HEK293 (cell line): ENCODE results near the gene OSCAR.

Experiments
- CTCF ChIA-PET: fragments of 350-600 bp; formaldehyde crosslinking; extraction: SDS; loops from one replicate; lab custom pipeline; 2021; ENCODE audit warnings: antibody characterized with exemption; lab: Yijun Ruan, JAX
- POLR2A ChIA-PET: fragments of 300-600 bp; formaldehyde crosslinking; extraction: SDS; loops from one replicate; lab custom pipeline; 2020; ENCODE audit warnings: antibody characterized with exemption, inconsistent platforms; lab: Yijun Ruan, JAX
- H3K27ac ChIP-seq: fragments of 200-500 bp; sonication (Bioruptor generic); 2 replicates; pipeline ENCODE4 v1.5.1; 2014; ENCODE audit warnings: low read depth, low read length, control low read depth, inconsistent platforms; ENCODE audit errors: extremely low read depth
- H3K36me3 ChIP-seq, 2 experiments: fragments of 200-500 bp in 1 of 2; sonication (Bioruptor generic) in 1 of 2; 1 replicate in 1 of 2; 2 replicates in 1 of 2; pipeline ENCODE4 v1.5.1; 2014 to 2017; ENCODE audit warnings: inconsistent platforms in 2 of 2, low read length in 2 of 2; ENCODE audit not compliant: control insufficient read depth in 2 of 2, insufficient read depth in 1 of 2
- H3K4me1 ChIP-seq: fragments of 200-500 bp; sonication (Bioruptor generic); 2 replicates; pipeline ENCODE4 v1.5.1; 2014; ENCODE audit warnings: mild to moderate bottlenecking, low read length, inconsistent platforms; ENCODE audit not compliant: control insufficient read depth, insufficient read depth
- H3K4me3 ChIP-seq: 2 replicates; pipeline ENCODE4 v1.5.1; 2011; ENCODE audit warnings: low read depth, mild to moderate bottlenecking, control low read depth, low read length, moderate library complexity
- H3K9me3 ChIP-seq: fragments of 200-500 bp; sonication (Bioruptor generic); 2 replicates; pipeline ENCODE4 v1.5.1; 2014; ENCODE audit warnings: low read depth, low read length, inconsistent platforms; ENCODE audit not compliant: control insufficient read depth, insufficient read depth
- EGR2 ChIP-seq: fragments of 450-650 bp; formaldehyde crosslinking; IDR thresholded peaks from 2 replicates; pipeline ENCODE4 v1.5.1; 2016; ENCODE audit warnings: low read depth, missing biosample characterization, missing genetic modification characterization
- GLIS2 ChIP-seq: fragments of 450-650 bp; formaldehyde crosslinking; IDR thresholded peaks from 2 replicates; pipeline ENCODE4 v1.5.1; 2016; ENCODE audit warnings: missing biosample characterization, missing genetic modification characterization
- KLF8 ChIP-seq: fragments of 450-650 bp; formaldehyde crosslinking; IDR thresholded peaks from 2 replicates; pipeline ENCODE4 v1.5.1; 2016; ENCODE audit warnings: missing biosample characterization, missing genetic modification characterization
- SP3 ChIP-seq: fragments of 450-650 bp; formaldehyde crosslinking; IDR thresholded peaks from 2 replicates; pipeline ENCODE4 v1.5.1; 2016; ENCODE audit warnings: missing biosample characterization, missing genetic modification characterization
- WT1 ChIP-seq: fragments of 450-650 bp; formaldehyde crosslinking; IDR thresholded peaks from 2 replicates; pipeline ENCODE4 v1.5.1; 2016; ENCODE audit warnings: missing biosample characterization, missing genetic modification characterization
- ZBTB17 ChIP-seq: fragments of 450-650 bp; formaldehyde crosslinking; IDR thresholded peaks from 2 replicates; pipeline ENCODE4 v1.5.1; 2016; ENCODE audit warnings: missing biosample characterization, missing genetic modification characterization
- ZBTB6 ChIP-seq: fragments of 450-650 bp; formaldehyde crosslinking; IDR thresholded peaks from 2 replicates; pipeline ENCODE4 v1.5.1; 2017; ENCODE audit warnings: missing biosample characterization, missing genetic modification characterization
- ZFP37 ChIP-seq: fragments of 450-650 bp; formaldehyde crosslinking; IDR thresholded peaks from 2 replicates; pipeline ENCODE4 v1.5.1; 2016; ENCODE audit warnings: missing biosample characterization, missing genetic modification characterization
- ZIC2 ChIP-seq: fragments of 450-650 bp; formaldehyde crosslinking; IDR thresholded peaks from 2 replicates; pipeline ENCODE4 v1.5.1; 2016; ENCODE audit warnings: missing biosample characterization, missing genetic modification characterization
- ZNF138 ChIP-seq: fragments of 450-650 bp; formaldehyde crosslinking; IDR thresholded peaks from 2 replicates; pipeline ENCODE4 v1.5.1; 2016; ENCODE audit warnings: missing biosample characterization, missing genetic modification characterization, borderline replicate concordance
- ZNF214 ChIP-seq: fragments of 450-650 bp; formaldehyde crosslinking; IDR thresholded peaks from 2 replicates; pipeline ENCODE4 v1.5.1; 2017; ENCODE audit warnings: missing biosample characterization, mild to moderate bottlenecking, missing genetic modification characterization, borderline replicate concordance
- ZNF248 ChIP-seq: fragments of 450-650 bp; formaldehyde crosslinking; IDR thresholded peaks from 2 replicates; pipeline ENCODE4 v1.5.1; 2017; ENCODE audit warnings: missing biosample characterization, missing genetic modification characterization
- ZNF302 ChIP-seq: fragments of 450-650 bp; formaldehyde crosslinking; IDR thresholded peaks from 2 replicates; pipeline ENCODE4 v1.5.1; 2016; ENCODE audit warnings: missing biosample characterization, missing genetic modification characterization, low read depth
- ZNF324 ChIP-seq: fragments of 450-650 bp; formaldehyde crosslinking; IDR thresholded peaks from 2 replicates; pipeline ENCODE4 v1.5.1; 2016; ENCODE audit warnings: missing biosample characterization, missing genetic modification characterization
- ZNF404 ChIP-seq: fragments of 450-650 bp; formaldehyde crosslinking; IDR thresholded peaks from 2 replicates; pipeline ENCODE4 v1.5.1; 2017; ENCODE audit warnings: missing biosample characterization, missing genetic modification characterization
- ZNF423 ChIP-seq: fragments of 450-650 bp; formaldehyde crosslinking; IDR thresholded peaks from 2 replicates; pipeline ENCODE4 v1.5.1; 2016; ENCODE audit warnings: missing biosample characterization, missing genetic modification characterization
- ZNF701 ChIP-seq: fragments of 450-650 bp; formaldehyde crosslinking; IDR thresholded peaks from 2 replicates; pipeline ENCODE4 v1.5.1; 2016; ENCODE audit warnings: missing biosample characterization, missing genetic modification characterization
- ZNF768 ChIP-seq: fragments of 450-650 bp; formaldehyde crosslinking; IDR thresholded peaks from 2 replicates; pipeline ENCODE4 v1.5.1; 2018; ENCODE audit warnings: missing biosample characterization, mild to moderate bottlenecking, missing genetic modification characterization
- ZSCAN30 ChIP-seq: fragments of 450-650 bp; IDR thresholded peaks from 2 replicates; pipeline ENCODE4 v1.5.1; 2018; ENCODE audit warnings: missing biosample characterization, mild to moderate bottlenecking, missing genetic modification characterization, moderate library complexity
- TF ChIP-seq, protein P1 (sequence below): fragments of 450-650 bp; IDR thresholded peaks from 2 replicates; pipeline ENCODE4 v1.5.1; 2018; ENCODE audit warnings: missing biosample characterization, missing genetic modification characterization
- TF ChIP-seq, protein P2 (sequence below): fragments of 450-650 bp; formaldehyde crosslinking; IDR thresholded peaks from 2 replicates; pipeline ENCODE4 v1.5.1; 2016; ENCODE audit warnings: missing biosample characterization, missing genetic modification characterization

Gene OSCAR

GRCh38 chr19:54095136-54095858, 5.3 kb downstream of the OSCAR start:
- CTCF ChIA-PET = interaction anchor here (0.5 to 1.0 kb wide), 4 partner anchors 9 to 411 kb away, joined by 3 to 4 read pairs (median 3); no protein-coding TSS in a partner anchor
- H3K4me3 ChIP-seq = peak overlapping the region; percentile 8; the same call in 1 of the 2 replicates
- no peaks in the 10 kb centered on the region for H3K9me3 ChIP-seq
- H3K36me3 ChIP-seq = no peaks in the 10 kb centered on the region
- POLR2A ChIA-PET = interaction anchor here (0.6 to 1.2 kb wide), 3 partner anchors 20 to 293 kb away, joined by 3 to 5 read pairs (median 3); partner anchors contain the start of genes CNOT3, PRPF31 and TFPT
- TF ChIP-seq SP3 (tag by site-specific recombination) = no peak
- H3K4me1 ChIP-seq = no peaks in the 10 kb centered on the region
- H3K27ac ChIP-seq = no peak overlapping the region; the same call in 1 of the 2 replicates

GRCh38 chr19:54094426-54095000, 6.1 kb downstream of the OSCAR start:
- CTCF ChIA-PET = interaction anchor here (0.7 to 0.9 kb wide), 2 partner anchors 7 to 8 kb away, joined by 3 to 4 read pairs; no protein-coding TSS in a partner anchor
- TF ChIP-seq ZBTB17 (tag by site-specific recombination) (no peak), ZNF324 (tag by site-specific recombination) (no peak), ZNF404 (no peak), KLF8 (tag by site-specific recombination) (no peak), ZNF701 (no peak), ZNF302 (no peak), ZFP37 (tag by site-specific recombination) (no peak), GLIS2 (tag by site-specific recombination) (no peak), ZSCAN30 (tag by site-specific recombination) (no peak)
- TF ChIP-seq, protein P1, sequence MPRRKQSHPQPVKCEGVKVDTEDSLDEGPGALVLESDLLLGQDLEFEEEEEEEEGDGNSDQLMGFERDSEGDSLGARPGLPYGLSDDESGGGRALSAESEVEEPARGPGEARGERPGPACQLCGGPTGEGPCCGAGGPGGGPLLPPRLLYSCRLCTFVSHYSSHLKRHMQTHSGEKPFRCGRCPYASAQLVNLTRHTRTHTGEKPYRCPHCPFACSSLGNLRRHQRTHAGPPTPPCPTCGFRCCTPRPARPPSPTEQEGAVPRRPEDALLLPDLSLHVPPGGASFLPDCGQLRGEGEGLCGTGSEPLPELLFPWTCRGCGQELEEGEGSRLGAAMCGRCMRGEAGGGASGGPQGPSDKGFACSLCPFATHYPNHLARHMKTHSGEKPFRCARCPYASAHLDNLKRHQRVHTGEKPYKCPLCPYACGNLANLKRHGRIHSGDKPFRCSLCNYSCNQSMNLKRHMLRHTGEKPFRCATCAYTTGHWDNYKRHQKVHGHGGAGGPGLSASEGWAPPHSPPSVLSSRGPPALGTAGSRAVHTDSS = no peak
- TF ChIP-seq, protein P2, sequence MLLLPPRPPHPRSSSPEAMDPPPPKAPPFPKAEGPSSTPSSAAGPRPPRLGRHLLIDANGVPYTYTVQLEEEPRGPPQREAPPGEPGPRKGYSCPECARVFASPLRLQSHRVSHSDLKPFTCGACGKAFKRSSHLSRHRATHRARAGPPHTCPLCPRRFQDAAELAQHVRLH = no peak

DNA sequence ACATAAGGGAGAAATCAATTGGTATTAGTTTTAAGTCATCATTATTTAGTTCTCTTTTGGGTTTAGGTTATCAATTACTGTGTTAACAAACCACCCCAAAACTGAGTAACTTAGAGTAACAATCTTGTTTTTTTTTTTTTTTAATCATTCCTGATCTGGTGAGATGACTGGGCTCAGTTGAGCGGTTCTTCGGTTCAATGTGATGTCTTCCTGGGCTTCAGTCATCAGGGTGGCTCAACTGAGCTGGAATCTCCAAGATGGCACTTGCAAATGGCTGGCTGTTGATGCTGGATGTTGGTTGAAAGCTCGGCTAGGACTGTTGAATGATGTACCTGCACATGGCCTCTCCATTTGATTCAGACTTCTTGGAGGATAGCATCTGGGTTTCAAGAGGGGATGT, 16.2 kb downstream of the OSCAR start:
- TF ChIP-seq ZNF768 (tag by site-specific recombination) (no peak), ZNF423 (no peak), EGR2 (tag by site-specific recombination) (no peak), ZNF138 (tag by site-specific recombination) (no peak), WT1 (no peak), ZNF214 (tag by site-specific recombination) (no peak), ZNF248 (tag by site-specific recombination) (no peak), ZIC2 (no peak), ZBTB6 (tag by site-specific recombination) (no peak)
- TF ChIP-seq, all 188 proteins: peak for 0
- H3K27ac ChIP-seq = no peak overlapping the region
- POLR2A ChIA-PET = no interaction called here
- H3K4me3 ChIP-seq = no peak overlapping the region
- H3K4me1 ChIP-seq = no peaks in the 10 kb centered on the region
- CTCF ChIA-PET = no interaction called here
- no peaks in the 10 kb centered on the region for H3K36me3 ChIP-seq
- no peaks in the 10 kb centered on the region; the same call in 1 of the 2 replicates for H3K9me3 ChIP-seq

More at GRCh38 chr19:54094426-54095000, 6.1 kb downstream of the OSCAR start:
- Histone ChIP-seq H3K27ac (no peak overlapping the region), H3K36me3 (no peaks in the 10 kb centered on the region), H3K4me3 (no peak overlapping the region), H3K9me3 (no peaks in the 10 kb centered on the region), H3K4me1 (no peaks in the 10 kb centered on the region)
- POLR2A ChIA-PET = interaction anchor here (0.6 kb wide), 1 partner anchor 292 kb away, joined by 3 read pairs; no protein-coding TSS in a partner anchor
